Ishikawa (cell line): Measurements from ENCODE around the gene LPP.

ENCODE experiments used
- CEBPB ChIP-seq: IDR thresholded peaks from 2 replicates; pipeline ENCODE4 v1.6.1; 2012
- CREB1 ChIP-seq: IDR thresholded peaks from 2 replicates; pipeline ENCODE4 v1.6.1; 2012; ENCODE audit warnings: low read depth
- EGR1 ChIP-seq: IDR thresholded peaks from 2 replicates; pipeline ENCODE4 v1.6.1; 2012
- EP300 ChIP-seq: IDR thresholded peaks from 2 replicates; pipeline ENCODE4 v1.6.1; 2012; ENCODE audit warnings: borderline replicate concordance
- FOXM1 ChIP-seq: IDR thresholded peaks from 2 replicates; pipeline ENCODE4 v1.6.1; 2012; ENCODE audit warnings: low read depth, borderline replicate concordance
- NFIC ChIP-seq: IDR thresholded peaks from 2 replicates; pipeline ENCODE4 v1.6.1; 2012
- RAD21 ChIP-seq: IDR thresholded peaks from 2 replicates; pipeline ENCODE4 v1.6.1; 2012; ENCODE audit warnings: low read depth
- REST ChIP-seq: IDR thresholded peaks from 2 replicates; pipeline ENCODE4 v1.6.1; 2012; ENCODE audit warnings: low read depth, mild to moderate bottlenecking
- TAF1 ChIP-seq: IDR thresholded peaks from 2 replicates; pipeline ENCODE4 v1.6.1; 2012; ENCODE audit warnings: low read depth, mild to moderate bottlenecking
- TCF12 ChIP-seq: IDR thresholded peaks from 2 replicates; pipeline ENCODE4 v1.6.1; 2012; ENCODE audit warnings: low read depth
- TEAD4 ChIP-seq: IDR thresholded peaks from 2 replicates; pipeline ENCODE4 v1.6.1; 2012
- USF1 ChIP-seq: IDR thresholded peaks from 2 replicates; pipeline ENCODE4 v1.6.1; 2012
- YY1 ChIP-seq: IDR thresholded peaks from 2 replicates; pipeline ENCODE4 v1.6.1; 2012; ENCODE audit warnings: low read depth
- ZBTB7A ChIP-seq: IDR thresholded peaks from 2 replicates; pipeline ENCODE4 v1.6.1; 2012; ENCODE audit warnings: low read depth
- TF ChIP-seq, protein P1 (sequence below): IDR thresholded peaks from 2 replicates; pipeline ENCODE4 v1.6.1; 2012

The LPP gene

DNA sequence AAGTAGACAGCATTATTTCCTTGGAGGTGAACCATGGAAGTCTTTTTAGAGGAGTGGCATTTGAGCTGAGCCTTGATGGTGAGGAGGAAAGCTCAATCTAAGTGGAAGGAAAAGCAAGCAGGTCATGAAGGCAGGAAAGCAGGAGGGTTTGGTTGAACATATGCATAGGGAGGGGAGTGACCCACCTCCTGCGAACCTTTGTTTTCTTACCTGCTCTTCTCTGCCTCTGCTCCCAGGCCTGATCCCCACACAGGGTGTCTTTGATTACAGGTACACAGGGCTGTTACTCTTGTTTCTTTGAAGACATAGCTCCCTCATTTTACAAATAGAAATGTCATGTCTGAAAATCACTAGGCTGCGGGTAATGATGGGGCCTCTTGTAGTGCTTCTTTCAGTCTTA lies 769.7 kb downstream of the LPP start:
- TF ChIP-seq CREB1 (no peak), RAD21 (no peak), ZBTB7A (no peak), USF1 (no peak), YY1 (no peak), EGR1 (no peak), FOXM1 (no peak)
- TF ChIP-seq, protein P1, sequence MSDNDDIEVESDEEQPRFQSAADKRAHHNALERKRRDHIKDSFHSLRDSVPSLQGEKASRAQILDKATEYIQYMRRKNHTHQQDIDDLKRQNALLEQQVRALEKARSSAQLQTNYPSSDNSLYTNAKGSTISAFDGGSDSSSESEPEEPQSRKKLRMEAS: no peak

- no peak for TF ChIP-seq TCF12
- TF ChIP-seq EGR1: no peak
- no peak for TF ChIP-seq CREB1
- TF ChIP-seq YY1: no peak
- TF ChIP-seq, protein P1: no peak
- no peak for TF ChIP-seq USF1
These were observed 771.4 kb downstream of the LPP start for GRCh38 chr3:188925376-188925775.

- TF ChIP-seq CEBPB: no peak
- TF ChIP-seq CREB1: no peak
- no peak for TF ChIP-seq ZBTB7A
- no peak for TF ChIP-seq RAD21
- no peak for TF ChIP-seq NFIC
- no peak for TF ChIP-seq TEAD4
- no peak for TF ChIP-seq TCF12
- TF ChIP-seq YY1: no peak
- TF ChIP-seq EGR1: no peak
- no peak for TF ChIP-seq FOXM1
- no peak for TF ChIP-seq TAF1
- TF ChIP-seq, protein P1: no peak
These were observed 772.2 kb downstream of the LPP start for GRCh38 chr3:188926111-188926510.

GRCh38 chr3:188926741-188927511 lies 773.0 kb downstream of the LPP start:
- no peak for TF ChIP-seq CREB1
- no peak for TF ChIP-seq USF1
- no peak for TF ChIP-seq REST
- no peak for TF ChIP-seq YY1
- no peak for TF ChIP-seq RAD21
- no peak for TF ChIP-seq FOXM1
- no peak for TF ChIP-seq TEAD4
- TF ChIP-seq TAF1: no peak
- no peak for TF ChIP-seq NFIC
- TF ChIP-seq ZBTB7A: no peak
- TF ChIP-seq, protein P1: no peak
- no peak for TF ChIP-seq CEBPB
- no peak for TF ChIP-seq EGR1
- TF ChIP-seq EP300: no peak
- TF ChIP-seq TCF12: no peak

DNA sequence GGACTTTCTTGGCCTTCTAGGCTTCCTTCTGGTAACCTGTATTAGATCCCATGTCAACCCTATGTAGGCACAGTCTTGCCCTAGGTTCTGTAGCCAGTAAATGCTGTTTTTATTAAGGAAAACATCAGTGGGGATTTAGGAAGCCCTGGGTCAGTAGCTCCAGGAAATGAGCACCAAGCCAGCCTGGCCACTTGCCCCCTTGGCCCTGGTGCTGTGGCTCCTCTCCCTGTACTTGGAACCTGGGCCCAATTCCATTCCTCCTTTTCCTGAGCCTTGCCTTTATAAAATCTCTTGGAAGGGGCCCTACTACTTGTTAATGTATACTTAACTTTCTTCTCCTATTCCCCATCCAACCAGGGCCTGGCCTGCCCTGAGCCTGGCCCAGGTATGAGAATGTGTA lies 774.0 kb downstream of the LPP start:
- TF ChIP-seq FOXM1 (no peak), TAF1 (no peak), REST (no peak), USF1 (no peak), NFIC (no peak), TCF12 (no peak), CREB1 (no peak), ZBTB7A (no peak), RAD21 (no peak), YY1 (no peak), EP300 (no peak), EGR1 (no peak), CEBPB (no peak), TEAD4 (no peak)
- TF ChIP-seq, protein P1: no peak
